Sigmoid colon (tissue), 4 donors: ENCODE data around the gene CD52.

ENCODE experiments used
- EP300 ChIP-seq, 4 donors: sonication (generic); formaldehyde crosslinking; IDR thresholded peaks; one replicate each; pipeline ENCODE4 v1.6.1; 2017; ENCODE audit warnings: antibody characterized with exemption in 4 of 4
- POLR2A ChIP-seq, 2 donors: fragments of 450-650 bp; IDR thresholded peaks; one replicate each; pipeline ENCODE4 v1.6.1; 2016; ENCODE audit warnings: antibody characterized with exemption in 2 of 2, mild to moderate bottlenecking in 2 of 2, moderate library complexity in 2 of 2
- TF ChIP-seq, protein P1 (sequence below), 4 experiments: fragments of 450-650 bp in 3 of 4; fragments of 200-600 bp in 1 of 4; IDR thresholded peaks; one replicate each; pipeline ENCODE4 v1.5.1; 2016 to 2019; ENCODE audit warnings: antibody characterized with exemption in 4 of 4, mild to moderate bottlenecking in 3 of 4, moderate library complexity in 2 of 4

GRCh38 chr1:26285366-26286063 is 32.2 kb upstream of the CD52 start:
- TF ChIP-seq, protein P1, sequence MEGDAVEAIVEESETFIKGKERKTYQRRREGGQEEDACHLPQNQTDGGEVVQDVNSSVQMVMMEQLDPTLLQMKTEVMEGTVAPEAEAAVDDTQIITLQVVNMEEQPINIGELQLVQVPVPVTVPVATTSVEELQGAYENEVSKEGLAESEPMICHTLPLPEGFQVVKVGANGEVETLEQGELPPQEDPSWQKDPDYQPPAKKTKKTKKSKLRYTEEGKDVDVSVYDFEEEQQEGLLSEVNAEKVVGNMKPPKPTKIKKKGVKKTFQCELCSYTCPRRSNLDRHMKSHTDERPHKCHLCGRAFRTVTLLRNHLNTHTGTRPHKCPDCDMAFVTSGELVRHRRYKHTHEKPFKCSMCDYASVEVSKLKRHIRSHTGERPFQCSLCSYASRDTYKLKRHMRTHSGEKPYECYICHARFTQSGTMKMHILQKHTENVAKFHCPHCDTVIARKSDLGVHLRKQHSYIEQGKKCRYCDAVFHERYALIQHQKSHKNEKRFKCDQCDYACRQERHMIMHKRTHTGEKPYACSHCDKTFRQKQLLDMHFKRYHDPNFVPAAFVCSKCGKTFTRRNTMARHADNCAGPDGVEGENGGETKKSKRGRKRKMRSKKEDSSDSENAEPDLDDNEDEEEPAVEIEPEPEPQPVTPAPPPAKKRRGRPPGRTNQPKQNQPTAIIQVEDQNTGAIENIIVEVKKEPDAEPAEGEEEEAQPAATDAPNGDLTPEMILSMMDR (IDR thresholded peaks at IDR 0.05) = no peak
- TF ChIP-seq POLR2A (IDR thresholded peaks at IDR 0.05) (no peak), EP300 (IDR thresholded peaks at IDR 0.05) (no peak)
